GM12873 (cell line): ENCODE measurements around the gene KCNH8.
A peak's percentile ranks its signal among the peaks of the same experiment; 100 is the strongest.

Experiments
- TF ChIP-seq, protein P1 (sequence below): IDR thresholded peaks from 2 replicates; pipeline ENCODE4 v1.5.1; 2012; ENCODE audit warnings: low read depth, mild to moderate bottlenecking, moderate library complexity, low read length, control low read depth; ENCODE audit not compliant: insufficient read depth; ENCODE audit errors: missing control alignments

Gene KCNH8

DNA sequence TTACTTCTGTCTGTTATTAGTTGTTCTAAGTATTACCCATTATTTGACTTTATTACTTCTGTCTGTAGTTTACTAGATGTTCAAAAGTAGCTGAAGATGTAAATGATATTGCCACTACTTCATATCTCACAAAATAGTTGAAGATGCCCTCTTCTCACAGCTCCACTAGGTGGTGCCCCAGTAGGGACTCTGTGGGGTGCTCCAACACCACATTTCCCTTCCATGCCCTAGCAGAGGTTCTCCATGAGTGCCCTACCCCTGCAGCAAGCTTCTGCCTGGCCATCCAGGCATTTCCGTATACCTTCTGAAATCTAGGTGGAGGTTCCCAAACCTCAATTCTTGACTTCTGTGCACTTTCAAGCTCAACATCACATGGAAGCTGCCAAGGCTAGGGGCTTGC lies 80.8 kb downstream of the KCNH8 start:
- TF ChIP-seq, protein P1, sequence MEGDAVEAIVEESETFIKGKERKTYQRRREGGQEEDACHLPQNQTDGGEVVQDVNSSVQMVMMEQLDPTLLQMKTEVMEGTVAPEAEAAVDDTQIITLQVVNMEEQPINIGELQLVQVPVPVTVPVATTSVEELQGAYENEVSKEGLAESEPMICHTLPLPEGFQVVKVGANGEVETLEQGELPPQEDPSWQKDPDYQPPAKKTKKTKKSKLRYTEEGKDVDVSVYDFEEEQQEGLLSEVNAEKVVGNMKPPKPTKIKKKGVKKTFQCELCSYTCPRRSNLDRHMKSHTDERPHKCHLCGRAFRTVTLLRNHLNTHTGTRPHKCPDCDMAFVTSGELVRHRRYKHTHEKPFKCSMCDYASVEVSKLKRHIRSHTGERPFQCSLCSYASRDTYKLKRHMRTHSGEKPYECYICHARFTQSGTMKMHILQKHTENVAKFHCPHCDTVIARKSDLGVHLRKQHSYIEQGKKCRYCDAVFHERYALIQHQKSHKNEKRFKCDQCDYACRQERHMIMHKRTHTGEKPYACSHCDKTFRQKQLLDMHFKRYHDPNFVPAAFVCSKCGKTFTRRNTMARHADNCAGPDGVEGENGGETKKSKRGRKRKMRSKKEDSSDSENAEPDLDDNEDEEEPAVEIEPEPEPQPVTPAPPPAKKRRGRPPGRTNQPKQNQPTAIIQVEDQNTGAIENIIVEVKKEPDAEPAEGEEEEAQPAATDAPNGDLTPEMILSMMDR: peak; percentile 32

GRCh38 chr3:19231792-19232461 lies 83.6 kb downstream of the KCNH8 start:
- TF ChIP-seq, protein P1: no peak

DNA sequence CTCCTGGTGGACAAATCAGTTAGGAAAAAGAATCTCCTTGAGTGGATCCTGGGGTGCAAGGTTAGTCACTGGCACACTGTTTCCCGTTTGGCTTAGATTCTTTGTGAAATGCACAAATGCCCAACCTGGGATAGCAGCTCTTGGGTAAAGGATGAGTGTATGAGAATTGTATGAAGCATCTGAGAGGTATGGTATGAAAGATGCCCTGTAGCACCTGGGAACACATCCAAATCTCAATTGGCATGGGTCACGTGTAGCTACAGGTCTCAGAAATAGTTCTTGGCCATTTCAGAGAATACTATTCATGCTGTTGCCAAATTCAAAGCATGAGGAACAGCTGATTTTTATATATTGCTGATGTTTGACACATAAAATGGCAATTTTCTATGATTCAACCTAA lies 84.3 kb downstream of the KCNH8 start:
- TF ChIP-seq, protein P1: no peak

DNA sequence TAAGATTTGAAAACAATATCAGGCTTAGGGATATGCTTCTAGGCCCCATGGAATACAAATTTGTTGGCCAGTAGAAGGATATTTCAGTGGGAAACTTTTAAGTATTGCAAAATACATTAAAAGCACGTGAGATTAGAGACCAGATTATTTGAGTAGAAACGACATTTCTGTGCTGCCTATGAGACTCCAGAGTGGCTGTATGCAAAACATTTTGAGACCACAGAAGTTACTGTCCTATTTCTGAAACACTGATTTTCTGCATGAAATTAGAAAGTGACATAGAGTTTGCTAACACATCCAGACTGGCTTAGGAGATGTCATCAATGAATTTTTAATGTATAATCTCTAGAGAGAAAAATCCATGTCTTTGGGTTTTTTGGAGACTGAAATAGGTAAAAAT lies 99.8 kb downstream of the KCNH8 start:
- TF ChIP-seq, protein P1: no peak

- TF ChIP-seq, protein P1: no peak
Measured at GRCh38 chr3:19248767-19249166, 100.5 kb downstream of the KCNH8 start.

DNA sequence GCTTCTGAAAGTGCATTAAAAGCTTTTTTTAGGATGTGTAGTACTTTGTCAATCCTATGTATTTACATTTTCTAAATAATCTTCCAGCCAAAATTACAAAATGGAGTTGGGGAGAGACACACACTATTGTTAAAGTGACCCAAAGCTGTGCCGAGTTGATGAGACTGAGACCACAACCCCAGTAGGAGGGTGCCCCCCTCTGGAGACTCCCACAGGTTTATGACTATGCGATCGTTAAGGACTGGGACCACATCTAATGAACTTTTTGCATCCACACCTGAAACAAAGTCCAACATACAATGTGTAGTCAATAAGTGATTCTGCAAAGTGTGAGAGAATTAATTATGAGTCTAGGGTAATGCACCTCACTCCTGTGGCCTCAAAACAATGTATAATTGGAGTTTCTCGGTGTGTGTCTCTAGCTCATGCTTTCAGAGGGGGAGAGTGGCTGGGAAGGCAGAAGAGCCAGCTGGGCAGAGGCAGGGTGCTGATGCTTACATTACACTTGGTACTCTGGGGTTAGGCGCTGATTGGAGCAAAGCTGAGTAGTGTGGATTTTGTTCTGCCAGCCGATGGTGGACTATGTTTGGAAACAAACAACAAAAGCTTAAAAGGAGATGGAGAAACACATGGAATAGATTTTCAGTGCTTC lies 102.8 kb downstream of the KCNH8 start:
- TF ChIP-seq, protein P1: no peak

DNA sequence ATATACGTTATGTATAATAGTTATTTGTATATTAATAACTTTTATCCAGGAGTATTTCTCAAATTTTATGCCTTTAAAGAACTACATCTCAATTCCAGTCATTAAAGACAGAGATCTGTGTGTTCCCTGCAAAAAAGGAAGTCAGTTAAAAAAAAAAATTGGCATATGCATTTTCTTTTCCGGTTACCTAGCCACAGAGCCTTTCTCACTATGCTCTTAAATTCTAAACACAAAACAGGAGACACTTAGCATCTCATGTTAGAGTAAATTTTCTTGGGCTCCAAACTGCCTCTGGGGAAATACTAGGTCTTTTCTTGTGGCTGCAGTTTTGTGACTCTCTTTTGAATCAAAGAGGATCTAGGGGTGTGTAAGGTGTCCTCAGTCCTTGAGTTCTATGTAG lies 105.9 kb downstream of the KCNH8 start:
- TF ChIP-seq, protein P1: no peak
